GM12874 (cell line): ENCODE data around the gene CPA4.

Source experiments
- CTCF ChIP-seq: IDR thresholded peaks from 2 replicates; pipeline ENCODE4 v1.5.1; 2011; ENCODE audit warnings: low read depth, mild to moderate bottlenecking, control low read depth, low read length, moderate library complexity; ENCODE audit not compliant: insufficient read depth

The CPA4 gene

GRCh38 chr7:130345725-130346124, 52.8 kb downstream of the CPA4 start:
- no peak for TF ChIP-seq CTCF

- TF ChIP-seq CTCF: no peak
Measured at GRCh38 chr7:130346177-130346905, 53.4 kb downstream of the CPA4 start.

GRCh38 chr7:130346941-130347340, 54.0 kb downstream of the CPA4 start:
- TF ChIP-seq CTCF: no peak

- TF ChIP-seq CTCF: no peak
Measured at GRCh38 chr7:130349911-130350782, 57.2 kb downstream of the CPA4 start.

- no peak for TF ChIP-seq CTCF
Measured at GRCh38 chr7:130350945-130351790, 58.2 kb downstream of the CPA4 start.

GRCh38 chr7:130351791-130352090, 58.8 kb downstream of the CPA4 start:
- TF ChIP-seq CTCF: no peak
